NCI-H2171 (cell line): ENCODE data around the gene PDE11A.

Experiments used
- DNase-seq: peaks from one replicate; lab custom pipeline; 2025; lab: John Stamatoyannopoulos, UW

PDE11A gene

DNA sequence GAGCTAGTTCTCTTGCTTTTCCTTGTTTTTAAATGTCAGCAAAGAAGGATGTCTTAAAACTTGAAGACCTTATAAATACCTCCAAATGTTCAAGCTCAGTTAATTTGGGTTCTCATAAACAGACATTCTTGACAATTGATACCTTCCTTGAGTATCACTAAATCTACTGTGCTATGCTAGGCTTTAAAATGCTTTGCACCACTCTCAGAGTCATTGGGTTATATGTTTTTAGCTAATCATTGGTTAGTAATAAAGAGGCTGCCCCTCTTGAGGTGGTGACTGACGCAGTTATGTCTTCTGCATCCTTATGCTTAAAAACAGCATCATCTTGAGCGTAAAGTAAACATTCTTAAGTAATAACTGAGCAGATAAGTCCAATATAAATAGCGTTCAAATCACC, 404.0 kb downstream of the PDE11A start:
- DNase-seq = no peak

DNA sequence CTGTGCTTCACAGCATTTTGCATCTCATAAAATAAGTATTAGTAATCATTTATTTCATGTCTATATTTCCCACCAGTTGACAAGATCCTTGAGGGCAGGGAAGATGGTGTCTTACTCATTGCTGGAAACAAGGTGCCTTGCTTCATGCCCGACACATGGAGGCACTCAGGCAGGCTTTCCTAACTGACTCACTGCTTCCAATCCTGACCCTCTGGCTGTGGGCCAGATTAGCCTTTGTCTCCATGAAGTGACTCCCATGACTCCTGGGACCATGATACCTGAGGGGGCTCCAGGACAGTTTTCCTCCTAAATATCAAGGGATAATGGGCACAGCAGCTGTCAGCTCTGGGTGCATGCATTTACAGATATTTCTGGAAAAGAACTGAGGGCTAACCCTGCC, 405.0 kb downstream of the PDE11A start:
- peak; percentile 3 for DNase-seq

DNA sequence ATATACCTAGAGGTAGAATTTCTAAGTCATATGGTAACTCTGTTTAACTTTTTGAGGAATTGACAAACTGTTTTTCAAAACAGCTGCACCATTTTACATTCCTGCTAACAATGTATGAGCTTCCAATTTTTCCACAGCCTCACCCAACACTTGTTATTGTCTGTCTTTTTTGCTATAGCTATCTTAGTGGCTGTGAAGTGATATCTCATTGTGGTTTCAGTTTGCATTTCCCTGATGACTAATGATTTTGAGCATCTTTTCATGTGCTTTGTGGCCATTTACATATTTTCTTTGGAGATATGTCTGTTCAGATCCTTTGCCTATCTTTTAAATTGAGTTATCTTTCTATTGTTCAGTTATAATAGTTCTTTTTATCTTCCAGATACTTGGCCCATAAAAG, 406.2 kb downstream of the PDE11A start:
- DNase-seq = no peak

DNA sequence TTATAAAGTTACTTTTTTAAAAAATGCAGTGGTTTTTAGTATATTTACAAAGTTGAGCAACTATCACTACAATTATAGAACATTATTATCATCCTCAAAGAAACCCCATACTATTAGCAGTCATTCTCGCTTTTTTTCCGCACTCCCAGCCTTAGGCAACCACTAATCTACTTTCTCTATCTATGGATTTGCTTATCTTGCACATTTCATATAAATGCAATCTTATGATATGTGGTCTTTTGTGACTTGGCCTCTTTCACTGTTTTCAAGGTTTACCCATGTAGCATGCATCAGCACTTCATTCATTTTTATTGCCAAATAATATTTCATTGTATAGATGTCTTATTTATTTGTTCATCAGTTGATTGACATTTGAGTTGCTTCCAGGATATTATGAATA, 406.6 kb downstream of the PDE11A start:
- no peak for DNase-seq

DNA sequence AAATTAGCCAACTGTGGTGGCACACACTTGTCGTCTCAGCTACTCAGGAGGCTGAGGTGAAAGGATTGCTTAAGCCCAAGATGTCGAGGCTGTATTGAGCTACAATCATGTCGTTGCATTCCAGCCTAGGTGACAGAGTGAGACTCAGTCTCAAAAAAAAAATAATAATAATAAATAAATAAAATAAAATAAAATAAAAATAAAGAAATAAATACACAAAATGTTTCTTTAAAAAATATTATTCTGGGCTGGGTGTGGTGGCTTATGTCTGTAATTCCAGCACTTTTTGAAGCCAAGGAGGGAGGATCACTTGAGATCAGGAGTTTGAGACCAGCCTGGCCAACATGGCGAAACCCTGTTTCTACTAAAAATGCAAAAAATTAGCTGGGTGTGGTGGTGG, 407.2 kb downstream of the PDE11A start:
- no peak for DNase-seq

DNA sequence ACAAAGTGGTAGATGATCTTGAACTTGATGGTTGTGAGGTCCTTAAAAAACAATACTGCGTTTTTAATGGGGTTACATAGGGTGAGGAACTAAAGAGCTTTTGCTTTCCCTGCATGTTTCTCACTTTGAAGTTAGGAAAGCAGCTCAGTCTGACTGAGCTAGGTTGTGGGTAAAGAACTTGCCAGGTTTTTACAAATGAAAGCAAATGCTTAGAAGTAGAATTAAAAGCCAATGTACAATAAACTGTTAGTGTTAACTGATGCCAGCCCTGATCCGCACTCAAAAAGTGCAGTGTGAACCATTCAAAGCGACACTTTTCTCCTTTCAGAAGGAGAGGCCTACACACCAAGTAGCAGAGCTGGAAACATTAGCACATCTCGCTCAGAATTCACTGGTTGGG, 409.7 kb downstream of the PDE11A start:
- no peak for DNase-seq

DNA sequence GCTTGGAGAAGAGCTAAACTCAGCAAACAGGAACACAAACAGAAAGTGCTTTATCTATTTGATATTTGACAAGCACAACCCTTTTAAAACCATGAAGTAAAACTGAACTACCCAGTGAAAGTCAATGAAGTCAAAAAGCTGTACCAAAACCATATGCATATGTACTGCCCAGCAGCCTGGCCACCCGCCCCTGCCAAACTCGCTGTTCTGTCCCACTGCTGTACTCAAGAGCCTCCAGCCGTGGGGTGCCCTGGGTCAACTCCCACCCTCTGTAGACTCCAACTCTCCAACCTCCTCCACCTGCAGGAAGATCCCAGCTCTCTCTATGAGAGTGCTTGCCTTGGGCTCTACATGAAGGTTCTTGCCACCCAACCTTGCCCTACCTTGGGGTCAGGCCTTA, 411.8 kb downstream of the PDE11A start:
- no peak for DNase-seq

DNA sequence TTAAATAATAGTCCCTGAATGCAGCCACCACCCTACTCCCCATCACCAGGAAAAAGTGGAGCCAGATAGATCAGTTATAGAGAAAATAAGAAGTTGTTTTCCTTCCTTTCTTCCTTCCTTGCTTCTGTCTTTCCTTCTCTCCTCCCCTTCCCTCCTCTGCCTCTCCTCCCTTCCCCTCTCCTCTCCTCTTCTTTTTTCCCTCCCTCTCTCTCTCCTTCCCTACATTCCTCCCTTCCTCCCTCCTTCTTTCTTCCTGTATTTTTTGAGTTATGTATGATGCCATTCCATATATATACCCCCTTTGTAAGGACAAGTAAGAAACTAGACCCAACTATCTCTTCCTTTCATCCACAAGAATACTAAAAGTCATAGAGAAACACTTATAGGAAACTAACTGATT, 414.3 kb downstream of the PDE11A start:
- no peak for DNase-seq

DNA sequence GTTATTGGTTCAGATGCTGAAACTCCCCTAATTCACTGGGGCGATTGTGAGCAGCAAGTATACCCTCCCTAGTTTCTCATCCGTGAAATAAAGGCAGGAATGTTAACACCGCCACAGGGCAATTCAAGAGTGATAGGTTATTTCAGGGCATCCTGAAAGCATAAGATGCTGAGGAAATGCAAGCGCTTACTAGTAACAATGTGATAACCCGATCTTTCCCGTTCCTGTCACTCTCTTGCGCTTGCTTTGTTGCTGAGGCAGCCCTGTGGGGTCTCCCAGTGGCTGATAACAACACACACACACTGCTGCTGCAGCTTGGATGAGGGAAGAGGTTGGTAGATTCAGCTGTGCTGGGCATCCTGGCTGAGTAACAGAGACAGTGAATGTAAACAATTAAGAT, 420.7 kb downstream of the PDE11A start:
- DNase-seq = no peak

DNA sequence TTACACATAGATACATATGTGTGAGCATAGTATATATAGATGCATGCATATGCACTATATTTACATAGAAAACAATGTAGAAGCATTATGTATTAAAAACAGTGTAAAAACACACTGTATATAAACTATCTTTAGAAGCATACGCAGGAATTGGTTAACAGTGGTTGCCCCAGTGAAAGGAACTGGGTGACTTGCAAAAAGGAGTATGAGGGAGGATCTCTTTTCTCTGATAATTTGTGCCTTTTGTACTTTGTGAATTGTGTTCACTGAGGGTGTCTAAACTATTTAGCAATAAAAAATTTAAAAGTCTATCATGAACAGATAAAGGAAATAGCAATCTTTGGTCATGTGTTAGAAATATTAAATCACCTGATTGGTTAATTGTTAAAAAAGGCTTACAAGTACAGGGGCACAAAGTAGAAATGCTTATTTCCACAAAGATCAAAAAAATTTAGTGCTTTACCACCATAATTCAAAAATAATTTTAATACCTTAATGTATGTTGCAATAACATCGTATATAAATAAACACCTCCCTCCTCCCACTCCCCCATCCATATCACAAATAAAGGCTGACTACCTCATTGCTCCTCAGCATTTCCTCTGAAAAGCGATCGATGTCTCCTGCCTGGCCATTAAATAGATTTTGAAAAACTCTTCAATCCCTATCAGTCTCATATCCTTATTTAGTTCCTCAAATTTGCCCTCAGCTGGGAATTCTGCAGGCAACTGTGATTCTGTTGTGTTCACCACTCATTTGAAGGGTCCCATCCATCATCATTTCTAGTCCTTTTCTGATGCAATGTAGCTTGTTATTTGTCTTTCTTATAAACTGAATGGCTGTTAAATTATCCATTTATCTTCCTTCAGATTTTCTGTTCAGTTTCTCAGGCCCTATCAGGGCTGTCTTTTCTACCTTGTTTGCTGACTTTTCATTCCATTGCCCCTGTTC, 422.7 kb downstream of the PDE11A start:
- DNase-seq = no peak

DNA sequence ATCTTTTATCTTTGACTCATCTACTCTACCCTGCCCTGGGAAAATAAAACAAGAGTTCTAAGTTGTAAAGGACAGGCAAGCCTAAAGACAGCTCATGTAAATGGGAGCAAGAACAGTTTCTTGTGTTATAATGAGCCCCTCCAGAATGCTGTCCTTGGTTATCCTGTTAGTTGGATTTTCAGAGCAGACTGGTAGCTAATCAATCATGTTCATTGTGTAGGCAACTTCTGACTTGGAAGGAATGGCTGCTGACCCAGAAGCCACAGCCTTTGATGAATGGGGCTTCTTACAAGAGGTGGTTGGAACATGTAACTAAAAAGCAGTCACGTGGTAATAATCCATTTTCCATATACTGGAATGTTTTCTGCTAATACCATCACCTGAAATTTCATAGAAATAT, 425.8 kb downstream of the PDE11A start:
- no peak for DNase-seq

DNA sequence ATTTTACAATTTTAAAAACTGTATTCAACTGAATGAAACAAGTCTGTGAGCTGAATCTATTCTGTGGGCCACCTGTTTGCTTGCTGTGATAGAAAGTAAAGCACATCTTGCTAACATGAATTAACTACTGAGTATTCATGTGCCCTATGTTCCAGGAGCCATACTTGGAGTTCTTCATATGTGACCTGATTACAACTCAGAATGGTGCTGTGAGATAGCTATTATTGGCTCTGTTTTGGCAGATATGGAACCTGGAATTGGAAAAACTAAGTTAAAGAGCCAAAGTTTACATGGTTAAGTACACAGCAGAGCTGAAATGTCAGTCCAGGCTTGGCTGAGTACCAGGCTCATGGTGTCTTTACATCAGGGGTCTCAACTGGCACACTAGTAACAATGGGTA, 426.3 kb downstream of the PDE11A start:
- DNase-seq = no peak

DNA sequence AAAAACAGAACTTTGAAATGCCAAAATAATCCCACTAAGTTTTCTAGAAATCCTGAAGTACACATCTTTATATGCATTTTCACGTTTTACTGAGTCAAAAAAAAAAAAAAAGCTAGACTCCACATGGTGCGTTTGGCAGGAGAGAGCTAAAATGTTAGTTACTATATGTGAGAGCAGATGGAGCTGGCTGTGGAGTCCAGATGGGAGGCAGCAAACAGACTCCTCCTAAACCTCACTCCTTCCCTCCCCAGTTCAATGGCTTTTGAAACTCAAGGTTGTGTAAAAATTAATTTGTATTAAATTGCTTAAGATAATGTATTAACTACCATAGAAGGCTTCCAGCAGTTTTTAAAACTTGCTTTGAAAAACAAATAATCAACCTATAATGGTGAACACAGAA, 431.2 kb downstream of the PDE11A start:
- DNase-seq = peak; percentile 88

DNA sequence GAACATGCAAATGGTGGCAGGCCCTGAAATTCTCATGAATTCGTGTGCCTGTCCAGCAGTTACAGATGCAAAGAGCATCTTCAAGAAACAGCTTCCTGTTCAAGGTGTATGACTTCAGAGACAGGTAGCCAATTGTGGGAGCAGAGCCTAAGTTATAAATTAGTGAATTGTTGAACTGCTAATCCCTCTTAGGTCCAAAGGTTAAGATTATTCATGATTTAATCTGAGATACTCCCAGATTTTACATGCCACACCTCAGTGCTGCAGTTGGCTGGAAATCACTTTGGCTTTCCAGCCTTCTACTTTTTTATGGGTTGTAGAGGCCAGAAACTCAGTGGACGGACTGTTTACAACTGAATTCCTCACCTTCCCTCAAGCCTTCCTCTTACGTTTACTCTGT, 432.2 kb downstream of the PDE11A start:
- DNase-seq = no peak

DNA sequence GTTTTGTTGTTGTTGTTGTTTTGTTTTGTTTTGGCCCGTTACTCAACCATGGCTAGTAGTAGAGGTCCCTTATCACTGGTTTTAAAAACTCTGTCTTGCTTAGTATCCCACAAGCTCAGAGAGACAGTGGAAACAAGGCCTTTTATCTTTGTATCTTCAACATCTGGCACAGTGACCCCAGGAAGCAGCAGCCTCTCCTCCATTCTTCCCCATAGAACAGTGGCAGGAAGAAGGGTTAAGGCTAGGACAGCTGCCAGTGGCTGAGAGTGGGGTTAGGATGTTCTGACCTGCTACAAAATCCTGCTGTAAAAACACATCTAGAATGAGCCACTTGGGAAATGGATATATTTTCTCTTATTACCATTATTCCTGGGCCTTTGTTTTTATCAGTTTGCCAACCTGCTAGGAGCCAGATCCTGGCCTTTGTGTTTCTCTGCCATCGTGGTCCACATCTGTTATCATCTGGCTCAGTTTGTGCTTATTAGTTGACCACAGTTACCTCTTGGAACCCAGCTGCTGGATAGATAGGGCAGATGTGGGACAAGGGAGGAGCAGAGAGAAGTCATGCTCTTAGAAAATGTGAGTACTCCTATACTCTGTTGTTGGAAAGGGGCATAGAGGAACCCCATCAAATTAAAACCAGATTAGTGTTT, 433.2 kb downstream of the PDE11A start:
- no peak for DNase-seq

DNA sequence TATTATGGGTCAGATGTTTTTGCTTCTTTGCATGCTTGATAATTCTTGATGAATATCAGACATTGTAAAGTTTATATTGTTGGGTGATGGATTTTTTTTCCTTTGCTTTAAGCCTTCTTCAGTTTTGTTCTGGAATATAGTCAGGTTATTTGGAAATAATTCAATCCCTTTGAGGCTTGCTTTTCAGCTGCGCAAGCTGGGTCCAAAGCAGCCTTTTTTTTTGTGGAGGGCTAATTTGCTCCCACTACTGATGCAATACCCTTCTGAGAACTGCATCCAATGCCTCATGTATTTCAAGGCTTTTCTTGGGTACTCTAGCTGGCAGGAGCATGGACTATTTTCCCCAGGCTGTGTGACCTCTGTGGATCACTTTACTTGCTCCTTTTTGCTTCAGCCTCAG, 434.1 kb downstream of the PDE11A start:
- no peak for DNase-seq

DNA sequence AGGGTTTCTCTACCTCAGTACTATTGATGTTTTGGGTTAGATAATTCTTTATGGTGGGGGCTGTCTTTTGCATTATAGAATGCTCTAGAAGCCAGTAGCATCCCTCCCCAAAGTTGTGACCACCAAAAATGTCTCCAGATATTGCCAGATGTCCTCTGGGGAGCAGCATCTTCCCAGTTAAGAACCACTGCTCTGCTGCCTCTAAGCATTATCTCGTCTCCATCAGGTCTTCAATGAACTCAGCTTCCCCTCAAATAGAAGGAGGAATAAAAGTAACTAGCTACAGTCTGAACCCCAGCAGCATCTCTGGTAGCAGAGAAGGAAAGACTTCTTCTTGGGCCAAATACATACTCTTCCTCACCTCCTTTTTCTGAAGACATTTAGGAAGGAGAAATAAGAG, 435.9 kb downstream of the PDE11A start:
- no peak for DNase-seq

DNA sequence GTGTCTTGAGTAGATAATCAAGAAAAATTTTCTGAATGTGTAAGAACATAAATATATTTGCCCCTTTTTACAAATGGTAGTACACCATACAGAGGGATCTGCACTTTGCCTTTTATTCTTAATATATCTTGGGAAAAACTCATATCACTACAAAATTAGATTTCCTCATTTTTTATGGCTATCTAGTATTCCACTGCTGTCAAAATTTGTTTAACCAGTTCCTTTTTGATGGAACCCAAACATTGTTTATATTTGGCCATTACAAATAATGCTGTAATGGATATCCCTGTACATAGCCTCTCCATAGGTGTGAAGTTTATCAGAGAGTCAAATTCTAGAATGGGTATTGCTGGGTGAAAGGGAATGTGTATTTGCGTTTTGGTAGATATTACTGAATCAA, 436.9 kb downstream of the PDE11A start:
- DNase-seq = no peak

DNA sequence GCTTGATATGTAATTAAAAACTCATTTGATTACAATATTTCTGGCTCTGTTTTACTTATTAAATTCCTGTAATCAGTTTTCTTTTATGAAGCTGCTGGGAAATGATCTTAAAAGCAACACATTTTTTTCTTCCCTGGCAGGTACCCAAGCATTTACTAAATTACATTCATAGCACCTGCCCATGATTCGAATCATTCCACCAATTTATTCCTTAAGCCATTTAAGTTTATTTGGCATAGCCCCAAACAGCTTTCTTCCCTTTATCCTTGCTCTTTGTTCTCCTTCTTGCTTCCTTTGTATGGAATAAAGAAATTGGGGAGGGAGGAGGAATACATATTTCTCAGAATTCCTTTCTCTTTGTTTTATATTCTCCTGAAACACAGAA, 438.7 kb downstream of the PDE11A start:
- peak; percentile 60 for DNase-seq

DNA sequence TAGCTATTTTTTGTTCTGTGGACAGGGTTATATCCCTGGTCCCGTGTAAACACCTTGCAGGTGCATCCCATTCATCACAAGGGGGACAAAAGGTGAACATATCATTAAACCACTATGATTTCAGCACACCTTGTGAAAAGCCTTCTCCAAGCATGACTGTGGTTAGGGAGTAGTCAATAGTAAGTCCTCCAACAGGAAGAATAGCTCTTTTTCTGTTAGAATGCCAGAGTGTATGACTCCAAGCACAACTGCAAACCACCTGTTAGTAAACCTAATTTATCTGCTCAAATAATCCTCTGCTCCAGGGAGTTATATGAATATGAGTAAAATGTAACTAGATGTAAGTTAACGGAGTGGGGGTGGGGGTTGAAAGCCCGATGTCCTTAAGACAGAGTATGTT, 439.5 kb downstream of the PDE11A start:
- no peak for DNase-seq

DNA sequence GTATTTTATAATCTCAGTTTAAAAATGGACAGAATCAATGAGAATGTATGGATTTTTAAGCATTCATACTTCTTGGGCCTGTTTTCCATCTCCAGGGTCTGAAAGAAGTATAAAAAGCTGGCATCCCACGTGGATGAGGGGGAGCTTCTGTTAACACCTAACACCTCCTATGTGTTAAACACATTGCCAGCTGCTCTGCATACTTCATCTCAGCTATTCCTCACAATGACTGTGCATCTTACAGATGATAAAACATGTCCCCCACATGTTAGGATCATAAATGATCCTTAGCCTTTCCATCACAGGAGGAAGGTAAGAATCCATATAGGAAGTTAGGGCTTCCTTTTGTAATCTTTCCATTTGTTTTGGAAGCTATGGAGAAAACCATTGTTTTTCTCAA, 440.9 kb downstream of the PDE11A start:
- DNase-seq = no peak

DNA sequence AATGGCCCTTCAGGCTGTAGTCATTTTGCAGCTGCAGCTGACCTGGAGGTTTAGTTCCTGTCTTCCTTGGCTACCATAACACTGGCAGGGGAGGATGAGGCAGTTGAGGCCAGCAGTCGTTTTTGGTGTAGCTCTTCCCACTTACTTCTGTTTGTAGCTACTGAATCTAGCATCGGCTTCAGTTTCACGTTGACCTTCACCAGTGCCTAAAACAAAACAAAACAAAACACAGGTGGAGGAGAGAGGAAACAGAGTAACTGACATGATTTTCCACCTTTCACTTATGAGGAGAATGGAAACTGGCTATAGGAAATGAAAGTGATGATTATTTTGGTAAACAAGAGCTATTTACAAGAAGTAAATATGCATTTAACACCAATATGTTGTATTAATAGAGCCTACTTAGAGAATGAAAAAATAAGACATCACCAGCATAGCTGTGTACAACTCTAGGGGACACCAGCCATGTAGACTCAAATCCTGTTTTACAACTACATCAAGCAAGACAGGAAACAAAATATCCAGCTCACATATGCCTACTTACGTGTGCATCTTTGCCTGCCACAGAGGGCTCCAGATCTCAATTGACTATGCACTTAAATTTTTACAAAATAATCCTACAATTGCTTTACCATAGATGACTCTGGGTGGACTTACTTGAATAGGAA, 443.1 kb downstream of the PDE11A start:
- DNase-seq = no peak

DNA sequence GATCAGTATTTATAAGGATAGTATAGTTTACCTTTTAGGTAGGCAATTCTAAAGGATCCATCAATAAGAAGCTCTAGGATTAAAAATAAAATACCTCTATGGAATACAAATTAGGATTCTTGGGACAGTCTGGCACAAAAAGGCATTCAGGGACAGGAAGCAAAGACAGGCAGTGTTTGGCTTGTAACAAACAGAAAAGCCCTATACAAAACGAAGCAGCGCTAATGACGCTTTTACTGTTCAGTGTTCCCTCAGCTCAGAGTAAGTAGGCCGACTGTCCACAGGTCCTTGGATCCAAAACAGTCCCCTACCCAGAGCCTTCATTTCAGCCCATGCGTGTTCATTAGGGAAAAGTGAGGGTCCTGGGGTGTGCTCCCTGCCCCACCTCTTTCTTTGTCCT, 443.7 kb downstream of the PDE11A start:
- DNase-seq = no peak
